Measurements from ENCODE around the gene PSEN1.
A peak's percentile ranks its signal among the peaks of the same experiment; 100 is the strongest.

PSEN1 gene

DNA sequence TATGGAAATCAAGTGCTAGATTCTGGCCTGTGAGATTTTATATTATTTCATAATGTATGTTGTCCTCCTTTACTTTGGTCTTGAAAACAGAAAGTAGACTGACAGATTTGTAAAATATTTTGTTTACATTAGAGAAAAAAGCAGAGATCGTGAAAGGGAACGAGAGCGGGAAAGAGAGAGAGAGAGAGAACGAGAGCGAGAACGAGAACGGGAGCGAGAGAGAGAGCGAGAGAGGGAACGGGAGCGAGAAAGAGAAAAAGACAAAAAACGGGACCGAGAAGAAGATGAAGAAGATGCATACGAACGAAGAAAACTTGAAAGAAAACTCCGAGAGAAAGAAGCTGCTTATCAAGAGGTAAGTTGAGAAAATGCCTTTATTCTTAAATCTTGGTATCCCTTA, 30.6 kb upstream of the PSEN1 start:
- Histone ChIP-seq H3K27me3 (replicated peaks in 2 of 5; ENCODE audit: control insufficient read depth in 4 of 5, insufficient read depth in 5 of 5, low read length in 4 of 5) (no peaks in the 10 kb centered on the region), H3K9me3 (ENCODE audit: control extremely low read depth in 1 of 5, control insufficient read depth in 4 of 5, insufficient read depth in 2 of 5, low read depth in 1 of 5, low read length in 4 of 5) (no peaks in the 10 kb centered on the region), H3K27ac (ENCODE audit: insufficient read depth in 1 of 2, low read depth in 1 of 2, low read length in 2 of 2, poor library complexity in 1 of 2, severe bottlenecking in 2 of 2) (no peak overlapping the region), H3K4me1 (ENCODE audit: control extremely low read depth in 1 of 4, control insufficient read depth in 4 of 4, insufficient read depth in 4 of 4, low read length in 3 of 4) (no peaks in the 10 kb centered on the region), H3K36me3 (ENCODE audit: control insufficient read depth in 4 of 4, insufficient read depth in 4 of 4, low read length in 3 of 4) (peaks cover 32 to 86% (median 59%) of the 10 kb centered on the region in 4 experiments), H3K4me3 (ENCODE audit: control insufficient read depth in 1 of 7, extremely low read depth in 1 of 7, insufficient read depth in 4 of 7, low read depth in 2 of 7, low read length in 6 of 7) (no peak overlapping the region)
- CTCF ChIA-PET: no interaction called here
- WGBS (ENCODE audit: insufficient coverage): 97% methylated on average over 14 of the region's 16 CpGs
- DNase-seq: no peak
- POLR2A ChIA-PET: no interaction called here

DNA sequence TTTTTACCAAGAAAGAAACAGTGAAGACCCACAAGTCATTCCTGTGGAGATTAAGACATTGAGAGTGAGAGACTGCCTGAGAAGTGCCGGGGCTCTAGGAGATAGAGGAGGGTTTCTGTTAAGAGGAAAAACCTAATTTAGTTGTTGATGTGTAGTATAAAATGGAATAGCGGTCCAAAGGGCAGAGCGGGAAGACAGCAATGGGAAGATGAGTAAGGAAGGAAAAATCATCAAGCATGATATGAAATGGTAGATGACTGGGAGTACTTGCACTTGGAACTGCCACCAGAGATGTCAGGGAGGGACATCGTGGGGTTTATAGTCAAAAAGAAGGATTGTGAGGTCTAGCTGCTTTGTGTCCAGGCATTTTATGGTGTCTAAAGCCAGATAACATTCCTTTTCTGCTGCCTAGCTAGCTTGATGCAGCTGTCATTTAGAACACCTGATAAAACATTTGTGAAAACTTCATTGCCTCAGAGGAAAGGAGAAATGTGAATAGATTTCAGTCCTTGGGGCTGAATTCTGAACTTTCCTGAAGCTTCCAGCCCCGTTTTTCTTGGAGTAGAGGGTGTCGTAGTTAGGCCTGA, 20.1 kb upstream of the PSEN1 start:
- Histone ChIP-seq H3K27me3 (replicated peaks in 2 of 5; ENCODE audit: control insufficient read depth in 4 of 5, insufficient read depth in 5 of 5, low read length in 4 of 5) (no peaks in the 10 kb centered on the region), H3K4me3 (ENCODE audit: control insufficient read depth in 1 of 7, extremely low read depth in 1 of 7, insufficient read depth in 4 of 7, low read depth in 2 of 7, low read length in 6 of 7) (no peak overlapping the region), H3K36me3 (ENCODE audit: control insufficient read depth in 4 of 4, insufficient read depth in 4 of 4, low read length in 3 of 4) (peaks cover 33 to 76% (median 54%) of the 10 kb centered on the region in 4 experiments), H3K9me3 (ENCODE audit: control extremely low read depth in 1 of 5, control insufficient read depth in 4 of 5, insufficient read depth in 2 of 5, low read depth in 1 of 5, low read length in 4 of 5) (no peaks in the 10 kb centered on the region), H3K27ac (ENCODE audit: insufficient read depth in 1 of 2, low read depth in 1 of 2, low read length in 2 of 2, poor library complexity in 1 of 2, severe bottlenecking in 2 of 2) (peak overlapping the region in 1 of 2 experiments; percentile 27), H3K4me1 (ENCODE audit: control extremely low read depth in 1 of 4, control insufficient read depth in 4 of 4, insufficient read depth in 4 of 4, low read length in 3 of 4) (no peaks in the 10 kb centered on the region)
- POLR2A ChIA-PET: interaction anchor here (0.5 kb wide), 1 partner anchor 385 kb away, joined by 3 read pairs; no protein-coding TSS in a partner anchor
- 98% methylated on average over 5 of the region's 6 CpGs for WGBS (ENCODE audit: insufficient coverage)
- no peak for DNase-seq
- CTCF ChIA-PET: interaction anchor here (2.0 kb wide), 1 partner anchor 9 kb away, joined by 6 read pairs; no protein-coding TSS in a partner anchor

DNA sequence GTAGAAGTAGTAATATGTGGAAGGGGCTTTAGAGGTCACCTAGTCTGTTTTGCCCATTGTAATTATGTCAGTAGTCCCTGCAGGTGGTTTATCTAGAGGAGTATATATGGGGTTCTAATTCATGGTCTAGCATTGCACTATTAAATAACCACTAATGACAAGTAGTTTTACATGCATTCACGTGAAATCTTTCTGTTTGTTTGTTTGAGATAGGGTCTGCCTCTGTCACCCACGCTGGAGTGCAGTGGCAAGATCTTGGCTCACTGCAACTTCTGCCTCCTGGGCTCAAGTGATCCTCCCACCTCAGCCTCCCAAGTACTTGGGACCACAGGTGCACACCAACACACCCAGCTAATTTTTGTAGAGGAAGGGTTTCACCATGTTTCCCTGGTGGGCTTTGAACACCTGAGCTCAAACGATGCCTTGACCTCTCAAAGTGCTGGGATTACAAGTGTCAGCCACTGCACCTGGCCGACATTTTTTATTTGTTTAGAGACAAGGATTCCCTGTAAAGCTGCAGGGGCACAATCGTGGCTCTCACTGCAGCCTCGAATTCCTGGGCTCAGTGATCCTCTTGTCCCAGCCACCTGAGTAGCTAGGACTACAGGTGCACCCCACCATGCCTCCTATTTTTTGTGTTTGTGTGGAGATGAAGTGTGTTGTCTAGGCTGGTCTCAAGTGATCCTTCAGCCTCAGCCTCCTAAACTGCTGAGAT, 12.0 kb upstream of the PSEN1 start:
- H3K36me3 ChIP-seq (ENCODE audit: control insufficient read depth in 4 of 4, insufficient read depth in 4 of 4, low read length in 3 of 4): peaks cover 14 to 44% (median 27%) of the 10 kb centered on the region in 4 experiments
- no peak overlapping the region for H3K4me3 ChIP-seq (ENCODE audit: control insufficient read depth in 1 of 7, extremely low read depth in 1 of 7, insufficient read depth in 4 of 7, low read depth in 2 of 7, low read length in 6 of 7)
- no peaks in the 10 kb centered on the region for H3K27me3 ChIP-seq (replicated peaks in 2 of 5; ENCODE audit: control insufficient read depth in 4 of 5, insufficient read depth in 5 of 5, low read length in 4 of 5)
- no peaks in the 10 kb centered on the region for H3K4me1 ChIP-seq (ENCODE audit: control extremely low read depth in 1 of 4, control insufficient read depth in 4 of 4, insufficient read depth in 4 of 4, low read length in 3 of 4)
- H3K27ac ChIP-seq (ENCODE audit: insufficient read depth in 1 of 2, low read depth in 1 of 2, low read length in 2 of 2, poor library complexity in 1 of 2, severe bottlenecking in 2 of 2): no peak overlapping the region
- WGBS (ENCODE audit: insufficient coverage): 95% methylated on average over 5 of the region's 6 CpGs
- ChIA-PET CTCF (interaction anchor here (1.5 to 1.7 kb wide), 2 partner anchors 9 to 36 kb away, joined by 3 to 6 read pairs; no protein-coding TSS in a partner anchor), POLR2A (interaction anchor here (0.7 kb wide), 1 partner anchor 66 kb away, joined by 3 read pairs; the partner anchor contains the start of gene RBM25)
- no peak for DNase-seq
- no peaks in the 10 kb centered on the region for H3K9me3 ChIP-seq (ENCODE audit: control extremely low read depth in 1 of 5, control insufficient read depth in 4 of 5, insufficient read depth in 2 of 5, low read depth in 1 of 5, low read length in 4 of 5)

DNA sequence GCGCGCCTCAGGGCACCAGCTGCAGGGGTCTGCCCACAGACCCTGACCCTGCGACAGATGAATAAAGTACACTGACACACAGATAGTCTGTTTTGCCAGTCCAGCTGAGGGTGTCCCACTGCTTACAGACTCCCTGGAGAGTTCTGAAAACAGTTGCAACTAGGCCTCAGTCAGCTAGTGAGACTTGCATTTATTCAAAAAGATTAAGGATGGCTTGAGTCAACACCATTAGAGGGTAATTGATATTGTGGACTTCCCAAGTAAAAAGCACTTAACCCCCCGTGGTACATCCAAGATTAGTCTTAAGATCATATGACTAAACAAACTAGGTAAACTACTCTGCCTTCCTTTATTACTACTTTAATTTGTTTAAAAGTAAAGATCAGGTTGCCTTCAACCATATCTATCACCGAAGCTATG, 11.1 kb upstream of the PSEN1 start:
- no peak for DNase-seq
- no peaks in the 10 kb centered on the region for H3K9me3 ChIP-seq (ENCODE audit: control extremely low read depth in 1 of 5, control insufficient read depth in 4 of 5, insufficient read depth in 2 of 5, low read depth in 1 of 5, low read length in 4 of 5)
- peaks cover 10 to 36% (median 23%) of the 10 kb centered on the region in 4 experiments for H3K36me3 ChIP-seq (ENCODE audit: control insufficient read depth in 4 of 4, insufficient read depth in 4 of 4, low read length in 3 of 4)
- H3K4me3 ChIP-seq (ENCODE audit: control insufficient read depth in 1 of 7, extremely low read depth in 1 of 7, insufficient read depth in 4 of 7, low read depth in 2 of 7, low read length in 6 of 7): no peak overlapping the region
- CTCF ChIA-PET: interaction anchor here (1.5 to 1.7 kb wide), 2 partner anchors 9 to 11 kb away, joined by 5 to 6 read pairs; partner anchors contain the start of gene PSEN1
- WGBS (ENCODE audit: insufficient coverage): 100% methylated on average over 2 of the region's 5 CpGs
- H3K27me3 ChIP-seq (replicated peaks in 2 of 5; ENCODE audit: control insufficient read depth in 4 of 5, insufficient read depth in 5 of 5, low read length in 4 of 5): no peaks in the 10 kb centered on the region
- no peaks in the 10 kb centered on the region for H3K4me1 ChIP-seq (ENCODE audit: control extremely low read depth in 1 of 4, control insufficient read depth in 4 of 4, insufficient read depth in 4 of 4, low read length in 3 of 4)
- H3K27ac ChIP-seq (ENCODE audit: insufficient read depth in 1 of 2, low read depth in 1 of 2, low read length in 2 of 2, poor library complexity in 1 of 2, severe bottlenecking in 2 of 2): no peak overlapping the region
- POLR2A ChIA-PET: no interaction called here

DNA sequence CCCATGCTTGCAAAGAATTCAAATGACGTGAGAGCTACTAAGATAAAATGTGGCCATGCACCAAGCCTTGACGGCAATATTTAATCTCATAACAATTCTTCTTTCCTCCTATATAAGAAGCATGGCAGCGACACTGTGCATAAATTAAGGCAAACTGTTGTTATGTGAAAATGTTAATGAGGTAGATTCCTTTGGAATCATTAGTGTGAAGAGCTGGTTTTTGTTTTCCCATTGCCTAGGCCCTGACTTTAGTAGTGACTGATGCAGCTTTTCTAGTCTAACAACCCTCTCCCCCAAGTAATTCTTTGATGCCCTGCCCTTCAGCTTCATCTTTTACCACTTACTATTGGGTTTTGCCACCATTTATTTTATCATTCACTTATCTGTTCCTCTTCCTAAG, 10.6 kb upstream of the PSEN1 start:
- H3K9me3 ChIP-seq (ENCODE audit: control extremely low read depth in 1 of 5, control insufficient read depth in 4 of 5, insufficient read depth in 2 of 5, low read depth in 1 of 5, low read length in 4 of 5): no peaks in the 10 kb centered on the region
- H3K27me3 ChIP-seq (replicated peaks in 2 of 5; ENCODE audit: control insufficient read depth in 4 of 5, insufficient read depth in 5 of 5, low read length in 4 of 5): no peaks in the 10 kb centered on the region
- H3K4me3 ChIP-seq (ENCODE audit: control insufficient read depth in 1 of 7, extremely low read depth in 1 of 7, insufficient read depth in 4 of 7, low read depth in 2 of 7, low read length in 6 of 7): no peak overlapping the region
- H3K36me3 ChIP-seq (ENCODE audit: control insufficient read depth in 4 of 4, insufficient read depth in 4 of 4, low read length in 3 of 4): peaks cover 6 to 30% (median 22%) of the 10 kb centered on the region in 4 experiments
- DNase-seq: no peak
- 100% methylated on average over 1 of the region's 3 CpGs for WGBS (ENCODE audit: insufficient coverage)
- POLR2A ChIA-PET: no interaction called here
- CTCF ChIA-PET: interaction anchor here (1.5 to 1.7 kb wide), 2 partner anchors 10 kb away, joined by 5 to 6 read pairs; partner anchors contain the start of gene PSEN1
- H3K27ac ChIP-seq (ENCODE audit: insufficient read depth in 1 of 2, low read depth in 1 of 2, low read length in 2 of 2, poor library complexity in 1 of 2, severe bottlenecking in 2 of 2): no peak overlapping the region
- H3K4me1 ChIP-seq (ENCODE audit: control extremely low read depth in 1 of 4, control insufficient read depth in 4 of 4, insufficient read depth in 4 of 4, low read length in 3 of 4): no peaks in the 10 kb centered on the region

DNA sequence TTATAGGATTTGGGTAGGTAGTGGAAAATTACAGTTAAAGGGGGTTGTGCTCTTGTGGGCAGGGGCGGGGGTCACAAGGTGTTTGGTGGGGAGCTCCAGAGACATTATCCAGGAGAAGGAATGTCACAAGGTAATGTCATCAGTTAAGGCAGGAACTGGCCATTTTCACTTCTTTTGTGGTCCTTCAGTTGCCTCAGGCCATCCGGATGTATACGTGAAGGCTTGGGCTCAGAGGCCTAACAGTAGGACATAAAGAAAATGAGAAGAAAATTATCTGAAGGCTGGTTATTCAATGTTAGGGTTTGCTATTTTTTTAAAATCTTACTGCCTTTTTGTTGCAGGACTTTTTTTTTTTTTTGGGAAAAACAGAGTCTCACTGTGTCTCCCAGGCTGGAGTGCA, 2.5 kb upstream of the PSEN1 start:
- peak in 1 of 3 donors; percentile 27 for DNase-seq
- Histone ChIP-seq H3K4me1 (ENCODE audit: control extremely low read depth in 1 of 4, control insufficient read depth in 4 of 4, insufficient read depth in 4 of 4, low read length in 3 of 4) (peaks cover 5 to 17% (median 11%) of the 10 kb centered on the region in 4 experiments), H3K27ac (ENCODE audit: insufficient read depth in 1 of 2, low read depth in 1 of 2, low read length in 2 of 2, poor library complexity in 1 of 2, severe bottlenecking in 2 of 2) (no peak overlapping the region), H3K4me3 (ENCODE audit: control insufficient read depth in 1 of 7, extremely low read depth in 1 of 7, insufficient read depth in 4 of 7, low read depth in 2 of 7, low read length in 6 of 7) (no peak overlapping the region), H3K9me3 (ENCODE audit: control extremely low read depth in 1 of 5, control insufficient read depth in 4 of 5, insufficient read depth in 2 of 5, low read depth in 1 of 5, low read length in 4 of 5) (peaks cover 0 to 6% (median 3%) of the 10 kb centered on the region in 5 experiments), H3K27me3 (replicated peaks in 2 of 5; ENCODE audit: control insufficient read depth in 4 of 5, insufficient read depth in 5 of 5, low read length in 4 of 5) (no peaks in the 10 kb centered on the region), H3K36me3 (ENCODE audit: control insufficient read depth in 4 of 4, insufficient read depth in 4 of 4, low read length in 3 of 4) (no peaks in the 10 kb centered on the region)
- 97% methylated on average over 3 of the region's 3 CpGs for WGBS (ENCODE audit: insufficient coverage)
- ChIA-PET CTCF (no interaction called here), POLR2A (no interaction called here)

DNA sequence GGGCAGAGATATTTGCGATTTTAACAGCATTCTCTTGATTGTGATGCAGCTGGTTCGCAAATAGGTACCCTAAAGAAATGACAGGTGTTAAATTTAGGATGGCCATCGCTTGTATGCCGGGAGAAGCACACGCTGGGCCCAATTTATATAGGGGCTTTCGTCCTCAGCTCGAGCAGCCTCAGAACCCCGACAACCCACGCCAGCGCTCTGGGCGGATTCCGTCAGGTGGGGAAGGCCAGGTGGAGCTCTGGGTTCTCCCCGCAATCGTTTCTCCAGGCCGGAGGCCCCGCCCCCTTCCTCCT, 271 bp upstream of the PSEN1 start:
- H3K27ac ChIP-seq (ENCODE audit: insufficient read depth in 1 of 2, low read depth in 1 of 2, low read length in 2 of 2, poor library complexity in 1 of 2, severe bottlenecking in 2 of 2): peak overlapping the region in 1 of 2 experiments; percentile 94
- peaks cover 0 to 6% (median 3%) of the 10 kb centered on the region in 5 experiments for H3K9me3 ChIP-seq (ENCODE audit: control extremely low read depth in 1 of 5, control insufficient read depth in 4 of 5, insufficient read depth in 2 of 5, low read depth in 1 of 5, low read length in 4 of 5)
- CTCF ChIA-PET: interaction anchor here (0.7 to 1.0 kb wide), 2 partner anchors 10 to 110 kb away, joined by 3 to 5 read pairs; no protein-coding TSS in a partner anchor
- no peaks in the 10 kb centered on the region for H3K27me3 ChIP-seq (replicated peaks in 2 of 5; ENCODE audit: control insufficient read depth in 4 of 5, insufficient read depth in 5 of 5, low read length in 4 of 5)
- POLR2A ChIA-PET: interaction anchor here (0.6 to 1.1 kb wide), 3 partner anchors 15 to 78 kb away, joined by 3 read pairs; partner anchors contain the start of gene RBM25
- H3K4me1 ChIP-seq (ENCODE audit: control extremely low read depth in 1 of 4, control insufficient read depth in 4 of 4, insufficient read depth in 4 of 4, low read length in 3 of 4): peaks cover 5 to 17% (median 11%) of the 10 kb centered on the region in 4 experiments
- no peak for DNase-seq
- peak overlapping the region; percentile 23 to 87 (median 78) for H3K4me3 ChIP-seq (ENCODE audit: control insufficient read depth in 1 of 7, extremely low read depth in 1 of 7, insufficient read depth in 4 of 7, low read depth in 2 of 7, low read length in 6 of 7)
- WGBS (ENCODE audit: insufficient coverage): 5% methylated on average over 8 of the region's 16 CpGs
- H3K36me3 ChIP-seq (ENCODE audit: control insufficient read depth in 4 of 4, insufficient read depth in 4 of 4, low read length in 3 of 4): peaks cover 0 to 2% (median 0%) of the 10 kb centered on the region in 4 experiments

All from common myeloid progenitor, CD34-positive (primary cell).